ENCODE data around the gene CES5A. TPM values are rescaled to one million over a fixed set of nuclear protein-coding genes. Genes with fewer than 3 reads are reported as not detected.

CES5A gene
- not detected for polyA plus RNA-seq (2013, experiment 1 of 2)
- 0.03 TPM for polyA plus RNA-seq (2013, experiment 2 of 2)

GRCh38 chr16:55875273-55875672, at the start of gene CES5A:
Gene CES5A, minus strand, starts transcription at chr16:55875373. Its CDS starts 152 bp downstream, at chr16:55875221.
- Histone ChIP-seq H3K79me1 (ENCODE audit: low read length) (no peaks in the 10 kb centered on the region), H3K27ac (ENCODE audit: low read depth, low read length) (no peak within 1 kb of the TSS), H2BK120ac (ENCODE audit: low read depth, low read length) (no peak within 1 kb of the TSS), H3K36me3 (ENCODE audit: control insufficient read depth, insufficient read depth, low read length) (no peaks in the 10 kb centered on the region), H3K4ac (ENCODE audit: low read depth, low read length) (no peak within 1 kb of the TSS), H3K4me2 (ENCODE audit: low read length) (no peak within 1 kb of the TSS), H4K8ac (ENCODE audit: low read depth, low read length) (no peak within 1 kb of the TSS), H3K9ac (ENCODE audit: low read length) (no peak within 1 kb of the TSS), H2BK15ac (replicated peaks; ENCODE audit: low read depth) (no peak within 1 kb of the TSS), H3K4me1 (ENCODE audit: control insufficient read depth, low read depth, low read length) (no peaks in the 10 kb centered on the region), H3K23ac (ENCODE audit: low read length) (no peak within 1 kb of the TSS), H3K79me2 (ENCODE audit: control insufficient read depth, insufficient read depth, low read length) (no peaks in the 10 kb centered on the region), H4K5ac (ENCODE audit: low read length) (no peak within 1 kb of the TSS), H3K56ac (ENCODE audit: low read length) (no peak within 1 kb of the TSS), H3K27me3 (ENCODE audit: insufficient read depth, low read length, poor library complexity) (no peaks in the 10 kb centered on the region), H2AK5ac (ENCODE audit: low read length) (no peak within 1 kb of the TSS), H3K18ac (ENCODE audit: low read length) (no peak within 1 kb of the TSS), H2BK5ac (ENCODE audit: low read length) (no peak within 1 kb of the TSS), H3K4me3 (ENCODE audit: low read length) (no peak within 1 kb of the TSS)
- WGBS (ENCODE audit: extremely low coverage, insufficient coverage, low lambda C conversion rate) = no CpG with 5 or more reads among the region's 2 CpGs
- no peak for DNase-seq

GRCh38 chr16:55922662-55923061, 47.5 kb upstream of the CES5A start:
- no peak overlapping the region for H3K4me2 ChIP-seq (ENCODE audit: low read length)
- H4K5ac ChIP-seq (ENCODE audit: low read length) = no peak overlapping the region
- no peak overlapping the region for H3K9ac ChIP-seq (ENCODE audit: low read length)
- no peaks in the 10 kb centered on the region for H3K79me2 ChIP-seq (ENCODE audit: control insufficient read depth, insufficient read depth, low read length)
- no peak overlapping the region for H3K18ac ChIP-seq (ENCODE audit: low read length)
- H2AK5ac ChIP-seq (ENCODE audit: low read length) = no peak overlapping the region
- H3K27ac ChIP-seq (ENCODE audit: low read depth, low read length) = no peak overlapping the region
- H3K79me1 ChIP-seq (ENCODE audit: low read length) = no peaks in the 10 kb centered on the region
- DNase-seq = no peak
- H3K27me3 ChIP-seq (ENCODE audit: insufficient read depth, low read length, poor library complexity) = no peaks in the 10 kb centered on the region
- H3K4me3 ChIP-seq (ENCODE audit: low read length) = no peak overlapping the region
- no peak overlapping the region for H3K56ac ChIP-seq (ENCODE audit: low read length)
- no peak overlapping the region for H3K23ac ChIP-seq (ENCODE audit: low read length)
- H2BK5ac ChIP-seq (ENCODE audit: low read length) = no peak overlapping the region
- H3K4ac ChIP-seq (ENCODE audit: low read depth, low read length) = no peak overlapping the region
- H3K36me3 ChIP-seq (ENCODE audit: control insufficient read depth, insufficient read depth, low read length) = no peaks in the 10 kb centered on the region
- no peak overlapping the region for H2BK120ac ChIP-seq (ENCODE audit: low read depth, low read length)
- no peaks in the 10 kb centered on the region for H3K4me1 ChIP-seq (ENCODE audit: control insufficient read depth, low read depth, low read length)
- no peak overlapping the region for H2BK15ac ChIP-seq (replicated peaks; ENCODE audit: low read depth)
- H4K8ac ChIP-seq (ENCODE audit: low read depth, low read length) = no peak overlapping the region

GRCh38 chr16:55917373-55918160, 42.4 kb upstream of the CES5A start:
- no peak overlapping the region for H3K4ac ChIP-seq (ENCODE audit: low read depth, low read length)
- H4K5ac ChIP-seq (ENCODE audit: low read length) = no peak overlapping the region
- H2BK5ac ChIP-seq (ENCODE audit: low read length) = no peak overlapping the region
- no peaks in the 10 kb centered on the region for H3K27me3 ChIP-seq (ENCODE audit: insufficient read depth, low read length, poor library complexity)
- no peak overlapping the region for H3K18ac ChIP-seq (ENCODE audit: low read length)
- no peaks in the 10 kb centered on the region for H3K79me2 ChIP-seq (ENCODE audit: control insufficient read depth, insufficient read depth, low read length)
- no peak overlapping the region for H3K4me3 ChIP-seq (ENCODE audit: low read length)
- no peaks in the 10 kb centered on the region for H3K4me1 ChIP-seq (ENCODE audit: control insufficient read depth, low read depth, low read length)
- H2BK120ac ChIP-seq (ENCODE audit: low read depth, low read length) = no peak overlapping the region
- H3K79me1 ChIP-seq (ENCODE audit: low read length) = no peaks in the 10 kb centered on the region
- no peak overlapping the region for H2AK5ac ChIP-seq (ENCODE audit: low read length)
- no peak overlapping the region for H3K9ac ChIP-seq (ENCODE audit: low read length)
- no peak overlapping the region for H3K23ac ChIP-seq (ENCODE audit: low read length)
- no CpG with 5 or more reads among the region's 1 CpG for WGBS (ENCODE audit: extremely low coverage, insufficient coverage, low lambda C conversion rate)
- no peak overlapping the region for H3K27ac ChIP-seq (ENCODE audit: low read depth, low read length)
- no peak overlapping the region for H3K56ac ChIP-seq (ENCODE audit: low read length)
- no peak overlapping the region for H3K4me2 ChIP-seq (ENCODE audit: low read length)
- no peak overlapping the region for H4K8ac ChIP-seq (ENCODE audit: low read depth, low read length)
- H2BK15ac ChIP-seq (replicated peaks; ENCODE audit: low read depth) = no peak overlapping the region
- H3K36me3 ChIP-seq (ENCODE audit: control insufficient read depth, insufficient read depth, low read length) = no peaks in the 10 kb centered on the region
- DNase-seq = no peak

- no peak overlapping the region for H3K23ac ChIP-seq (ENCODE audit: low read length)
- H3K27me3 ChIP-seq (ENCODE audit: insufficient read depth, low read length, poor library complexity) = no peaks in the 10 kb centered on the region
- no peak overlapping the region for H3K27ac ChIP-seq (ENCODE audit: low read depth, low read length)
- H2AK5ac ChIP-seq (ENCODE audit: low read length) = no peak overlapping the region
- H3K36me3 ChIP-seq (ENCODE audit: control insufficient read depth, insufficient read depth, low read length) = no peaks in the 10 kb centered on the region
- WGBS (ENCODE audit: extremely low coverage, insufficient coverage, low lambda C conversion rate) = no CpG with 5 or more reads among the region's 6 CpGs
- no peak overlapping the region for H4K8ac ChIP-seq (ENCODE audit: low read depth, low read length)
- no peak overlapping the region for H3K9ac ChIP-seq (ENCODE audit: low read length)
- H3K4me3 ChIP-seq (ENCODE audit: low read length) = no peak overlapping the region
- no peak overlapping the region for H2BK15ac ChIP-seq (replicated peaks; ENCODE audit: low read depth)
- no peak for DNase-seq
- no peak overlapping the region for H3K4ac ChIP-seq (ENCODE audit: low read depth, low read length)
- H3K18ac ChIP-seq (ENCODE audit: low read length) = no peak overlapping the region
- no peaks in the 10 kb centered on the region for H3K79me2 ChIP-seq (ENCODE audit: control insufficient read depth, insufficient read depth, low read length)
- no peak overlapping the region for H3K56ac ChIP-seq (ENCODE audit: low read length)
- H3K4me2 ChIP-seq (ENCODE audit: low read length) = no peak overlapping the region
- no peak overlapping the region for H2BK120ac ChIP-seq (ENCODE audit: low read depth, low read length)
- no peak overlapping the region for H4K5ac ChIP-seq (ENCODE audit: low read length)
- H3K4me1 ChIP-seq (ENCODE audit: control insufficient read depth, low read depth, low read length) = no peaks in the 10 kb centered on the region
- H3K79me1 ChIP-seq (ENCODE audit: low read length) = no peaks in the 10 kb centered on the region
- H2BK5ac ChIP-seq (ENCODE audit: low read length) = no peak overlapping the region
Observed at GRCh38 chr16:55915096-55915827, 40.1 kb upstream of the CES5A start.

- no peaks in the 10 kb centered on the region for H3K4me1 ChIP-seq (ENCODE audit: control insufficient read depth, low read depth, low read length)
- no CpG with 5 or more reads among the region's 6 CpGs for WGBS (ENCODE audit: extremely low coverage, insufficient coverage, low lambda C conversion rate)
- DNase-seq = no peak
Observed at GRCh38 chr16:55914383-55914782, 39.2 kb upstream of the CES5A start.

More at GRCh38 chr16:55914383-55914782, 39.2 kb upstream of the CES5A start:
- Histone ChIP-seq H3K79me2 (ENCODE audit: control insufficient read depth, insufficient read depth, low read length) (no peaks in the 10 kb centered on the region), H3K79me1 (ENCODE audit: low read length) (no peaks in the 10 kb centered on the region), H3K18ac (ENCODE audit: low read length) (no peak overlapping the region), H2BK120ac (ENCODE audit: low read depth, low read length) (no peak overlapping the region), H3K27ac (ENCODE audit: low read depth, low read length) (no peak overlapping the region), H4K5ac (ENCODE audit: low read length) (no peak overlapping the region), H2BK5ac (ENCODE audit: low read length) (no peak overlapping the region), H2AK5ac (ENCODE audit: low read length) (no peak overlapping the region), H3K36me3 (ENCODE audit: control insufficient read depth, insufficient read depth, low read length) (no peaks in the 10 kb centered on the region), H3K56ac (ENCODE audit: low read length) (no peak overlapping the region), H3K9ac (ENCODE audit: low read length) (no peak overlapping the region), H3K4me2 (ENCODE audit: low read length) (no peak overlapping the region), H2BK15ac (replicated peaks; ENCODE audit: low read depth) (no peak overlapping the region), H4K8ac (ENCODE audit: low read depth, low read length) (no peak overlapping the region), H3K4ac (ENCODE audit: low read depth, low read length) (no peak overlapping the region), H3K27me3 (ENCODE audit: insufficient read depth, low read length, poor library complexity) (no peaks in the 10 kb centered on the region), H3K4me3 (ENCODE audit: low read length) (no peak overlapping the region), H3K23ac (ENCODE audit: low read length) (no peak overlapping the region)
